ENCODE results near the gene RAD9A.
A peak's percentile ranks its signal among the peaks of the same experiment; 100 is the strongest.

The RAD9A gene

GRCh38 chr11:67375320-67376055, 16.3 kb upstream of the RAD9A start:
- no peak for DNase-seq (ENCODE audit: low spot score)

- DNase-seq (ENCODE audit: low spot score), result no peak
Observed at GRCh38 chr11:67376063-67376820, 15.5 kb upstream of the RAD9A start.

- DNase-seq (ENCODE audit: low spot score), result no peak
Observed at GRCh38 chr11:67376873-67377808, 14.6 kb upstream of the RAD9A start.

DNA sequence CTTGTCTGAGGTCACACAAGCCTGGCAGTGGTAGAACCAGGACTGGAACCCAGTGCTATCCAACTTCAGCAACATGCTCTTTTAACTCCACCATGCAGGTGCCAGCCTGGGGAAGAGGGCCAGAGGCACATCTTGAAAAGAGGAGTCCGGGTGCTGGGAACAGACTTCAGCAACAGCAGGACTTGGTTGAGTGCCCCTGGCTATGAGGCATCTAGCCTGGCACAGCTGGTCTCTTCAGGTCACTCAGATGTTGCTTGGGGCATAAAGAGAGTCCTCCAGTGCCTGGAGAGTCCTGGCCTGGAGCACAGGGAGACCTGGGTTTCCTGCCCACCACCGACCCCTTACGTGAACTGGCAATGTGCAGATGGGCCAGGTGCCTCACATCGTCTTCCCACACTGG, 13.2 kb upstream of the RAD9A start:
- DNase-seq (ENCODE audit: low spot score), result no peak

- DNase-seq (ENCODE audit: low spot score), result peak; percentile 29
Observed at GRCh38 chr11:67379061-67380058, 12.4 kb upstream of the RAD9A start.

DNA sequence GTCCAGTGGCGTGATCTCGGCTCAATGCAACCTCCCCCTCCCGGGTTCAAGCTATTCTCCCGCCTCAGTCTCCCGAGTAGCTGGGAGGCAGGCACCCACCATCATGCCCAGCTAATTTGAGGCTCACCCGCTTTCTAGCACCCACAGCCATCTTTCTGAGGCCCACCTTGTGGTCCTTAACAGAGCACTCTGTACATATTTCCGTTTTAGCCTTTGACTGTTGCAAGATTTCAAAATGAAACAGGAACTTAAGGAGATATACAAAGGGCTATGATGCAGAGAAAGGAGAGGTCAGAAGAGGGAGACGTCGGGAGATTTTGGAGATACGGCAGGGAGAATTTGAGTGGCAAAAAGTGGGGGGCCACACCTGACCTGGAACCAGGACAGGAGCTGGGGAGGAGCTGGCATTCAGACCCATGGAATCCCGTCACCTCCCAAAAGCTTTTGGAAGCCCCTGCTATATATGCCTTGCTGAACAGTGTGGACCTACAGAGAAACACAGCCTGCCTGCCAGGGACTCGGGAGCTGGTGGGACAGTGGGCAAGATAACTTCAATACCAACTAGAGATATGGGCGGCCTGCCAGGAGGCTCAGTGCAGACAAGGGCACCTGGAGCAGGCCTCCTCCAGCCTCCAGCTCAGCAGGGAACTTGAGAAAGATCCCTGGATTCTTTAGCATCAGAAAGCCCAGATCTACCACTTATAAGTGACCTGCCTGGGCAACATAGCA, 10.4 kb upstream of the RAD9A start:
- DNase-seq (ENCODE audit: low spot score), result no peak

DNA sequence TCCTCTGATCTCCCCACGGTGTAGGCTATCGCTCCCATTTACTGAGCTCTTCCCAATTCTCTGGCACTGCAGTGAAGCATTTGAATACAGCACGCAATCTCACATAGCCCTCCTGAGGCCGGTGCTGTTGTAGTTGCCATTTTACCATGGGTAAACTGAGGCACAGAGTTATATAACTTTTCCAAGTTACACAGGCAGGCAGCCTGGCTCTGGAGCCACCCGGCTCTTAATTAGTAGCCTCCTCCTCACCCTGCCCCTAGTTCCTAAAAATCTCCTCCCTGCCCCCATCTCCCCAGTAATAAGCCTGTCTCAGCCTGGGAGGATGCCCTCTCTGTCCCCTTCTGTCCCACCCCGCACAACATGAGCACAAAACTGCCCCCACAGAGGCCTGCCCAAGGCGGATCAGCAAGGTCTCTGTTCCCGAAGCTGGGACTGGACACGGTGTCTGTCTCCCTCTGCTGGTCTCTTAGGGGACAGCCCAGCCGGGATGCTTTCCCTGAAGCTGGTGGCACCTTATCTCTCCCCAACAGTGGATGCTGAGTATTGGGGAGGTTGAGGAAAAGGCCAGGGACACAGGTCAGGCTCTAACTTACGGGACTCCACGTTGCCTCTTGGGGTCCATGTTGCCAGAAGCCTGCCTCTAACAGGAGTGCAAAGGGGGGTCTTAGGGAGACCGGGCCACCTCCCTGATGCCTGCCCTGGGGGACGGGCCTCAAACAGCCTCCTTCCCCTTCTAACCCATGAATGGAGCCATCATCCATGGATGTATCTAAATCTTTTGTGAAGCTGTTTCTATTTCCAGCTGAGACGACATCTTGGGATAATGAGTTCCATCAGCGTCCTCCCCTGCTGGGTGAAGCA, 9.3 kb upstream of the RAD9A start:
- peak; percentile 85 for DNase-seq (ENCODE audit: low spot score)

GRCh38 chr11:67384851-67385366, 6.9 kb upstream of the RAD9A start:
- DNase-seq (ENCODE audit: low spot score), result no peak

DNA sequence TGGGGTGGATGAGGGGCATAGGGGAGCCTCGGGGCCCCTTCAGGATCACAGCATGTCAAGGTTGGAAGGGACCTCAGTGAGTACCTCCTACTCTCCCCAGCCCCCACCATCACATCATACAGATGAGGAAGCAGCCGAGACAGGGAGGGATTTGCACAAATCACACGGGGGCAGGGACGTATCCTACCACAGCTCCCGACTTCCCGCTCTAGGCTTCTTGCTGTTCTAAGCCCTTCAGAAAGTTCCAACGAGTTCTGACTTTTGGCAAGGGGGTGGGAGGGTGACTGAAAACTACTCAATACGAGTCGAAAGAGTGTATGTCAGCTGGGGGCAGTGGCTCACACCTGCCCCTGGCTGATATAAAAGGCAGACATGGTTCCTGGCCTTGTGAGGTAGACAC, 4.7 kb upstream of the RAD9A start:
- no peak for DNase-seq (ENCODE audit: low spot score)

DNA sequence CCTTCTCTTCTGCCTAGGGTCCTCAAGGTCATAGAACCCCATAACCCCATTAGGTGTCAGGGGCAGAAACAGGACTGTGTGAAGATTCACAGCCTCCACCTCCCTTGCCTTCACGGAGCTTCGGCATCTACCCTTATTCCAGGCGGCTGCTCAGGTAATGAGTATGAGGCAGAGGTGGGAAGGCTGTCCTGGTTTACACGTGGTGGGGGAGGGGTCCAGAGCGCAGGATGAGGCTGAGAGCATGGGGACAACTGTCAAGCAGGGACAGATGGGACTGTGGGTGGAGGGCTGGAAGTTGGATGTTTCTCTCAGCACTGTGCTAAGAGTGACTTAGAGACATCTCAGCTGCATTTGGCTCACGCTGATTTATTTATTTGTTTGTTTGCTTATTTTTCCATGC, 4.3 kb upstream of the RAD9A start:
- no peak for DNase-seq (ENCODE audit: low spot score)

GRCh38 chr11:67389477-67389876, 2.3 kb upstream of the RAD9A start:
- DNase-seq (ENCODE audit: low spot score), result peak; percentile 47

DNA sequence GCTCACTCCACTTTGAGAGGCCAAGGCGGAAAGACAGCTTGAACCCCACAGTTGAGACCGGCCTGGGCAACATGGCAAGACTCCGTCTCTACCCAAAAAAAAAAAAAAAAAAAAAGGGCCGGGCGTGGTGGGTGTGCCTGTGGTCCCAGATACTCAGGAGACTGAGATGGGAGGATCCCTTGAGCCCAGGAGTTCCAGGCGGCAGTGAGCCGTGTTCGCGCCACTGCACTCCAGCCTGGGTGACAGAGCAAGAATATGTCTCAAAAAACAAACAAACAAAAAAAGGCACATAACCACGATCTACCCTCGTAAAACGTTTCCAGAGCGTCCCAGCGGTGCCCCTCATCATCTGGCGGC, 861 bp upstream of the RAD9A start:
- peak; percentile 53 for DNase-seq (ENCODE audit: low spot score)

DNA sequence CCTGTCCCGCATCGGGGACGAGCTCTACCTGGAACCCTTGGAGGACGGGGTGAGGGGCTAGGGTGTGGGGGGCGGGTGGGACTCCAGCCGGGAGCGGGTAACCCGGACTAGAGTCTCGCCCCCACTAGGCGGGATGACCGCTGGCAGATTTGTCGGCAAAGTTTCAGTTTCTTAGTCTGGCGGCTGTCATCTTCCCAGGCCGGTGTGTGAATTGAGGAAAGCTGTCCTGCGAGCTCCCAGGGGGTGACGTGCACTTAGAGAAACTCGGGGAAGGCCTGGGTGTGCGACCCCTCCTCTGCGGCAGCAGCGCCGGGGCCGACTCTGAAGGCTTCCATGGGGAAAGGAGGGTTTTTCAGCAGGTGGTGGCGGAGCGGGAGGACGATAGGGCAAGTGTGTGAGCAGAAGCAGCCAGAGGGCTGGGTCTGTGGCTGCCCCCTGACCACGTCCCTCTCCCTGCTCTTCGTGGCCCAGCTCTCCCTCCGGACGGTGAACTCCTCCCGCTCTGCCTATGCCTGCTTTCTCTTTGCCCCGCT, 463 bp downstream of the RAD9A start:
- no peak for DNase-seq (ENCODE audit: low spot score)

DNA sequence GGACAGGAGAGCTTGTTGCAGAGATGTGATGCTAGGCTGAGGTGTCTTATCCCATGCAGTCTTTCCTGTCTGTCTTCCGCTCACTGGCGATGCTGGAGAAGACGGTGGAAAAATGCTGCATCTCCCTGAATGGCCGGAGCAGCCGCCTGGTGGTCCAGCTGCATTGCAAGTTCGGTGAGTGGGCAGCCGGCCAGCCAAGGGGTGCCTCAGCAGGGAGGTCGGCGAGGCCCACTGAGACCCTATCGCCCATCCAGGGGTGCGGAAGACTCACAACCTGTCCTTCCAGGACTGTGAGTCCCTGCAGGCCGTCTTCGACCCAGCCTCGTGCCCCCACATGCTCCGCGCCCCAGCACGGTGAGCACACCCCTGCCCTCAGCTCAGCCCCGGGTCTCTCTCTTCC, 1.7 kb downstream of the RAD9A start:
- no peak for DNase-seq (ENCODE audit: low spot score)

DNA sequence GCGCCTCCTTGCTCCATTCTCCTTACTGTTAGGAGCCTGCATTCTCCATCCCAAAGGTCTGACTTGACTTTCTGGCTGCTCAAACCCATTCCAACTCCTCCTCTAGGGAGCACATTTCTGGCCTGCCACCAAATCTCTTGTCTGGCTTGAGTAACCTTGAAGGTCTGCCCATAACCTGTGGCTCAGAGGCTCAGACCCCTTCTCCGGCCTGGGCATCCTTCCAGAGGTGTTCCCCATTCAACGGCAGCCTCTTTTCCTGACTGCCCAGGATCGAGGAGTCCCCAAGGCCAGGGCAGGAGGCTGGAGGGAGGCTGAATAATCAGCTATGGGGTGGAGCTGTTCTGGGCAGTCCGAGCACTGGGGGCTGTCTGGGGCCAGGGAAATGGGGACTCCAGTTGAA, 2.2 kb downstream of the RAD9A start:
- no peak for DNase-seq (ENCODE audit: low spot score)

- no peak for DNase-seq (ENCODE audit: low spot score)
Observed at GRCh38 chr11:67395555-67396258, 3.9 kb downstream of the RAD9A start.

GRCh38 chr11:67396259-67396581, 4.4 kb downstream of the RAD9A start:
- no peak for DNase-seq (ENCODE audit: low spot score)

DNA sequence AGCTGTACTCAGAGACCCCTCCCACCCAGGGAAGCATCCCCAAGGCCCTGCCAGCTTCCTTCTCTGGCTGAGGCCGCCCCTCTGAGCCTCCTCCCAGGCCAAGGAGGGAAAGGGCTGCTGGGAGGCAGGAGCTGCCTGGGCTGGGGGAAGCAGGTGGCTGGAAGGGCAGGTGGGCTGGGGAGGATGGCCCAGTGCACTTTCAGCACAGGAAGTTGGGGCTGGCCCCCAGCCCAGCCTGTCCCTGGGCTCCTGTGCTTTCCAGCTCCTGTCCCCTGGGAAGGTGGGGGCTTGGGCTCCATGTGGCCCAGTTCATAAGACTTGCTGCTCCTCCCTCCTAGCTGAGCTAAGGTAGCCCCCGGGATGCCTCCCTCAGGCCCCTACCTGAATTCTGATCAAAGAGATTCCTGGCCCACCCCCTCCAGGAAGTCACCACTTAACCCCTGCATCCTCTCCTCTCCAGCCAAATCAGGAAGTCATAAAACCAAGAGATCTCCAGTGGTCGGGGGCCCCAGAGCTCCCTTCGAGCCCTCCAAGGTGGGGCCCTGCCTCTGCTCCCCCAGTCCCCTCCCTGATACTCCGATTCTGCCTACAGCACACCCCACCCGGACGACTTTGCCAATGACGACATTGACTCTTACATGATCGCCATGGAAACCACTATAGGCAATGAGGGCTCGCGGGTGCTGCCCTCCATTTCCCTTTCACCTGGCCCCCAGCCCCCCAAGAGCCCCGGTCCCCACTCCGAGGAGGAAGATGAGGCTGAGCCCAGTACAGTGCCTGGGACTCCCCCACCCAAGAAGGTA, 5.0 kb downstream of the RAD9A start:
- no peak for DNase-seq (ENCODE audit: low spot score)

Measured in hematopoietic multipotent progenitor cell treated with erythropoietin and hydrocortisone succinate and interleukin-3 and kit ligand, for 15 days (in vitro differentiated cells).